Panc1 (cell line): Measurements from ENCODE around the gene HMGA1.

Experiments
- POLR2AphosphoS5 ChIP-seq: IDR thresholded peaks from 2 replicates; pipeline ENCODE4 v1.6.1; 2012; ENCODE audit warnings: mild to moderate bottlenecking, low read depth, low read length, moderate library complexity
- TF ChIP-seq, protein P1 (sequence below): fragments of 450-650 bp; IDR thresholded peaks from 2 replicates; pipeline ENCODE4 v1.5.1; 2017; ENCODE audit warnings: mild to moderate bottlenecking

DNA sequence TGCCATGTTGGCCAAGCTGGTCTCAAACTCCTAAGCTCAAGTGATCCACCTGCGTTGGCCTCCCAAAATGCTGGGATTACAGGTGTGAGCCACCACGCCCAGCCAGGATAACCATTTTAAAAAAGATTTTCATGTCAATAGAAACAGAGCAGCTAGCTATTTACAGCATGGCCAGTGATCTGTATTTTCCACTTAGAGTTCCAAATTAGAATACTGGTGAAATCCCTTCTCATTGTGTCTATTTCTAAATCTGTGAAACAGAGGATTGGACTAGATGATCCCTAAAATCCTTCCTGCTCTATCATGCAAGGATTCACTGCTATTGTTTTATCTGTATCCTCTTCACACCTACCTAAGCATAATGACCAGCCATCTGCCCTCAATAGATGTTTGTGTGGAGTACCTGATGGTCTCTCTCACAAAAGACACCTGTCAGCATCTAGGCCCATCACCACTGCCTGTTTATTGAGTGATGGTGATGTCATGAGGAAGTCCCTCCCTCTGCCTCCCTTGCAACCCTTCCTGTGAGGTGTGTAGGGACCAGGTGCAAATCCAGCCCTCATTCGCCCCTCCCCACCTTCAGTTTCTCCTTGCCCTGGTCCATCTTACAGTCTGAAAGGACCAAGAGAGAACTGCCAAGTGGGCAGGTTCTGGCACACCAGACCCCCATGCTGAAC lies 38.6 kb downstream of the HMGA1 start:
- TF ChIP-seq, protein P1, sequence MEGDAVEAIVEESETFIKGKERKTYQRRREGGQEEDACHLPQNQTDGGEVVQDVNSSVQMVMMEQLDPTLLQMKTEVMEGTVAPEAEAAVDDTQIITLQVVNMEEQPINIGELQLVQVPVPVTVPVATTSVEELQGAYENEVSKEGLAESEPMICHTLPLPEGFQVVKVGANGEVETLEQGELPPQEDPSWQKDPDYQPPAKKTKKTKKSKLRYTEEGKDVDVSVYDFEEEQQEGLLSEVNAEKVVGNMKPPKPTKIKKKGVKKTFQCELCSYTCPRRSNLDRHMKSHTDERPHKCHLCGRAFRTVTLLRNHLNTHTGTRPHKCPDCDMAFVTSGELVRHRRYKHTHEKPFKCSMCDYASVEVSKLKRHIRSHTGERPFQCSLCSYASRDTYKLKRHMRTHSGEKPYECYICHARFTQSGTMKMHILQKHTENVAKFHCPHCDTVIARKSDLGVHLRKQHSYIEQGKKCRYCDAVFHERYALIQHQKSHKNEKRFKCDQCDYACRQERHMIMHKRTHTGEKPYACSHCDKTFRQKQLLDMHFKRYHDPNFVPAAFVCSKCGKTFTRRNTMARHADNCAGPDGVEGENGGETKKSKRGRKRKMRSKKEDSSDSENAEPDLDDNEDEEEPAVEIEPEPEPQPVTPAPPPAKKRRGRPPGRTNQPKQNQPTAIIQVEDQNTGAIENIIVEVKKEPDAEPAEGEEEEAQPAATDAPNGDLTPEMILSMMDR: no peak
- no peak for TF ChIP-seq POLR2AphosphoS5
